Testis (tissue), 3 donors: ENCODE measurements around the gene EYS. TPM values are rescaled to one million over a fixed set of nuclear protein-coding genes. Genes with fewer than 3 reads are reported as not detected.

Experiments used
- DNase-seq: peaks from one replicate; pipeline ENCODE4 v3.0.0-alpha.2; 2019
- H3K27ac ChIP-seq, 2 donors: fragments of 200-600 bp; sonication (generic); one replicate each; pipeline ENCODE4 v1.5.1; 2019
- H3K27me3 ChIP-seq: fragments of 200-600 bp; sonication (generic); one replicate; pipeline ENCODE4 v1.5.1; 2019
- H3K36me3 ChIP-seq: fragments of 200-600 bp; sonication (generic); one replicate; pipeline ENCODE4 v1.5.1; 2017; ENCODE audit warnings: low read depth; ENCODE audit errors: missing control alignments
- H3K4me1 ChIP-seq: fragments of 200-600 bp; sonication (generic); one replicate; pipeline ENCODE4 v1.5.1; 2019
- H3K4me3 ChIP-seq, 2 donors: fragments of 200-600 bp; sonication (generic); one replicate each; pipeline ENCODE4 v1.5.1; 2017 to 2019
- H3K9me3 ChIP-seq: fragments of 200-600 bp; sonication (generic); one replicate; pipeline ENCODE4 v1.5.1; 2017
- CTCF ChIP-seq, 3 experiments: fragments of 450-650 bp in 2 of 3; fragments of 200-600 bp in 1 of 3; sonication (generic) in 1 of 3; IDR thresholded peaks; one replicate each; pipeline ENCODE4 v1.5.1; 2016 to 2019; ENCODE audit warnings: antibody characterized with exemption in 3 of 3, mild to moderate bottlenecking in 2 of 3, moderate library complexity in 1 of 3
- POLR2A ChIP-seq: fragments of 450-650 bp; IDR thresholded peaks from one replicate; pipeline ENCODE4 v1.6.1; 2017; ENCODE audit warnings: antibody characterized with exemption, mild to moderate bottlenecking, moderate library complexity
- whole genome bisulfite sequencing, 2 donors: methylation state at CpG; one replicate each; pipeline ENCODE4 v1.1.5; 2018; 5-methylcytosine and 5-hydroxymethylcytosine counted together
- intact Hi-C: fragments of 100-400 bp; cut with DNase I; formaldehyde crosslinking; loops from one replicate; pipeline ENCODE4 v1.15.1; 2023; ENCODE audit warnings: low total_unique reads
- polyA plus RNA-seq: library from polyadenylated mRNA; stranded (reverse); fragments of 350-450 nt; fragmentation: Illumina TruSeq; extraction: RNeasy Lipid Tissue Mini Kit (QIAGEN cat#74804); gene quantifications from one replicate; pipeline ENCODE4 v1.2.3, GENCODE V29; 2014; ENCODE audit warnings: low read depth, low replicate concordance; ENCODE audit not compliant: insufficient read depth
- total RNA-seq, 2 donors: library from RNA; depleted of rRNA; stranded (reverse); fragments of >200 nt; gene quantifications; one replicate each; pipeline ENCODE4 v1.2.3, GENCODE V29; 2016

Gene EYS
- total and polyA plus RNA-seq, 3 donors from 2014 or later = 1.3 to 2.8 (median 2.6) TPM

- 45 to 66% methylated on average over 2 of the region's 2 CpGs for WGBS, 2 donors
- Histone ChIP-seq H3K4me3 (no peak overlapping the region), H3K4me1 (no peaks in the 10 kb centered on the region), H3K36me3 (no peaks in the 10 kb centered on the region), H3K27me3 (no peaks in the 10 kb centered on the region), H3K9me3 (no peaks in the 10 kb centered on the region), H3K27ac (no peak overlapping the region)
- no peak for DNase-seq
- TF ChIP-seq CTCF (IDR thresholded peaks at IDR 0.05) = no peak
- TF ChIP-seq POLR2A = no peak
- intact Hi-C loops = no loop called here
Measured at GRCh38 chr6:64815718-64816117, 891.3 kb downstream of the EYS start.

- WGBS, 2 donors = 87 to 90% methylated on average over 4 of the region's 4 CpGs
- no peak overlapping the region for H3K4me3 ChIP-seq
- H3K4me1 ChIP-seq = no peaks in the 10 kb centered on the region
- no peaks in the 10 kb centered on the region for H3K9me3 ChIP-seq
- no peaks in the 10 kb centered on the region for H3K36me3 ChIP-seq
- TF ChIP-seq POLR2A (no peak), CTCF (IDR thresholded peaks at IDR 0.05) (no peak)
- H3K27ac ChIP-seq = no peak overlapping the region
- no peak for DNase-seq
- no peaks in the 10 kb centered on the region for H3K27me3 ChIP-seq
- intact Hi-C loops = no loop called here
Measured at GRCh38 chr6:64812138-64812537, 894.9 kb downstream of the EYS start.

GRCh38 chr6:64811119-64811518 lies 895.9 kb downstream of the EYS start:
- H3K27me3 ChIP-seq = no peaks in the 10 kb centered on the region
- no peaks in the 10 kb centered on the region for H3K4me1 ChIP-seq
- H3K4me3 ChIP-seq = no peak overlapping the region
- DNase-seq = no peak
- intact Hi-C loops = no loop called here
- no peak for TF ChIP-seq POLR2A
- TF ChIP-seq CTCF (IDR thresholded peaks at IDR 0.05) = no peak
- WGBS, 2 donors = 63 to 77% methylated on average over 1 of the region's 1 CpG
- H3K27ac ChIP-seq = no peak overlapping the region
- no peaks in the 10 kb centered on the region for H3K36me3 ChIP-seq
- no peaks in the 10 kb centered on the region for H3K9me3 ChIP-seq

GRCh38 chr6:64807785-64808184 lies 899.2 kb downstream of the EYS start:
- 68 to 72% methylated on average over 2 of the region's 2 CpGs for WGBS, 2 donors
- intact Hi-C loops = no loop called here
- no peaks in the 10 kb centered on the region for H3K4me1 ChIP-seq
- no peaks in the 10 kb centered on the region for H3K9me3 ChIP-seq
- H3K27me3 ChIP-seq = no peaks in the 10 kb centered on the region
- TF ChIP-seq POLR2A = no peak
- TF ChIP-seq CTCF (IDR thresholded peaks at IDR 0.05) = no peak
- H3K36me3 ChIP-seq = no peaks in the 10 kb centered on the region
- no peak overlapping the region for H3K27ac ChIP-seq
- no peak for DNase-seq
- H3K4me3 ChIP-seq = no peak overlapping the region

GRCh38 chr6:64803470-64804166 lies 903.4 kb downstream of the EYS start:
- Histone ChIP-seq H3K36me3 (no peaks in the 10 kb centered on the region), H3K27me3 (no peaks in the 10 kb centered on the region), H3K27ac (no peak overlapping the region), H3K4me1 (no peaks in the 10 kb centered on the region), H3K9me3 (no peaks in the 10 kb centered on the region), H3K4me3 (no peak overlapping the region)
- TF ChIP-seq CTCF (IDR thresholded peaks at IDR 0.05) (no peak), POLR2A (no peak)
- intact Hi-C loops = no loop called here
- no peak for DNase-seq
- WGBS, 2 donors = 88 to 95% methylated on average over 7 to 9 of the region's 9 CpGs
